Lower leg skin (tissue), 3 donors: Measurements from ENCODE around the gene KRTAP1-3.

ENCODE experiments used
- POLR2A ChIP-seq, 2 donors: fragments of 450-650 bp; IDR thresholded peaks; one replicate each; pipeline ENCODE4 v1.6.1; 2016 to 2017; ENCODE audit warnings: antibody characterized with exemption in 2 of 2, mild to moderate bottlenecking in 1 of 2, moderate library complexity in 1 of 2
- TF ChIP-seq, protein P1 (sequence below), 3 donors: fragments of 450-650 bp; IDR thresholded peaks; one replicate each; pipeline ENCODE4 v1.5.1; 2016; ENCODE audit warnings: antibody characterized with exemption in 3 of 3, mild to moderate bottlenecking in 3 of 3, moderate library complexity in 2 of 3

DNA sequence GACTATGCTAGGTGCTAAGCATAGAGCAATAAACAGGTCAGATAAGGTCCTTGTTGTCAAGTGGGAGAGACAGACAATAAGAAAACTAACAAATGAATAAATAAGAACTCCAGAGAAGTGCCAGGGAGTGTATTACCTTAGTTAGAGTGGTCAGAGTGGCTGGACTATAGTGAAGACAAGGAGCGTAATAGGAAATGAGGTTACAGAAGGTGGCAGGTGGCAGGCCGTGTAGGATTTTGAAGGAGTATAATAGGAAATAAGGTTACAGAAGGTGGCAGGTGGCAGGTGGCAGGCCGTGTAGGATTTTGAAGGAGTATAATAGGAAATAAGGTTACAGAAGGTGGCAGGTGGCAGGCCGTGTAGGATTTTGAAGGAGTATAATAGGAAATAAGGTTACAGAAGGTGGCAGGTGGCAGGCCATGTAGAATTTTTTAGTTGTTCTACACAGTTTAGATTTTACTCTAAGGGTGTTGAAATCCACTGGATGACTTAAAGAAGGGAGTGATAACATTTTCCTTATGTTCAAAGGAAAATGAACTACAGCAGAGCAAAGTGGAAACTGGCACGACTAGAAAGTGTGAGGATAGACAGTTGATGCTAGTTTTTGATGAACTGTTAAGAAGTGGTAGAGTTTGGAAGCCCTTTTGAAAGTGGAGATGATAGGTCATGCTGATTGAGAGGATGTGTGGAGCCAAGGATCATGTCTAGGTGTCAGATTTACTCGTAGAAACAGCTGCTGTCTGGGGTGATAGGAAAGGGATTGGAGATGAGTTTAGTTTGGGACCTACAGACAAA is 22.2 kb downstream of the KRTAP1-3 start:
- TF ChIP-seq, protein P1, sequence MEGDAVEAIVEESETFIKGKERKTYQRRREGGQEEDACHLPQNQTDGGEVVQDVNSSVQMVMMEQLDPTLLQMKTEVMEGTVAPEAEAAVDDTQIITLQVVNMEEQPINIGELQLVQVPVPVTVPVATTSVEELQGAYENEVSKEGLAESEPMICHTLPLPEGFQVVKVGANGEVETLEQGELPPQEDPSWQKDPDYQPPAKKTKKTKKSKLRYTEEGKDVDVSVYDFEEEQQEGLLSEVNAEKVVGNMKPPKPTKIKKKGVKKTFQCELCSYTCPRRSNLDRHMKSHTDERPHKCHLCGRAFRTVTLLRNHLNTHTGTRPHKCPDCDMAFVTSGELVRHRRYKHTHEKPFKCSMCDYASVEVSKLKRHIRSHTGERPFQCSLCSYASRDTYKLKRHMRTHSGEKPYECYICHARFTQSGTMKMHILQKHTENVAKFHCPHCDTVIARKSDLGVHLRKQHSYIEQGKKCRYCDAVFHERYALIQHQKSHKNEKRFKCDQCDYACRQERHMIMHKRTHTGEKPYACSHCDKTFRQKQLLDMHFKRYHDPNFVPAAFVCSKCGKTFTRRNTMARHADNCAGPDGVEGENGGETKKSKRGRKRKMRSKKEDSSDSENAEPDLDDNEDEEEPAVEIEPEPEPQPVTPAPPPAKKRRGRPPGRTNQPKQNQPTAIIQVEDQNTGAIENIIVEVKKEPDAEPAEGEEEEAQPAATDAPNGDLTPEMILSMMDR (IDR thresholded peaks at IDR 0.05) = no peak
- TF ChIP-seq POLR2A (IDR thresholded peaks at IDR 0.05) = no peak
